ENCODE data around the gene SYCE3. TPM values are rescaled to one million over a fixed set of nuclear protein-coding genes. Genes with fewer than 3 reads are reported as not detected.

SYCE3 gene
- total RNA-seq, 1 experiment from 2014 or later, result not detected

DNA sequence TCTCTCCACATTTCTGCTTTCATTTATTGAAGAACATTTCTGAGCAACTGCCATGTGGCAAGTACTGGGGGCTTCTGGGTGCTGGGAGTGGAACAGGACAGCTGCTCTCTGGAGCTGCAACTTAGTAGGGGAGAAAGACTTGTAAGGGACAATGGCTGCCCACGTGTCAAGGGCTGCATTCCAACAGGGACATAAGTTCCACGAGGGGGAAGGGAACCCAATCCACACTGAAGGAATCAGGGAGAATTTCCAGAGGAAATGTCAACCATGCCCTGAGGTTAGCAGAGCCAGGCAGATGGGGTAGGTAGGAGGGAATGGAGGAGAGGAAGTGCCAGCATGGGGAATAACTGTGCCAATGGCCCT is 39.6 kb upstream of the SYCE3 start:
- H3K27ac ChIP-seq (ENCODE audit: low read depth, low read length, poor library complexity, severe bottlenecking), result no peak overlapping the region
- H3K4me1 ChIP-seq (ENCODE audit: insufficient read depth, low read length, poor library complexity, severe bottlenecking), result no peaks in the 10 kb centered on the region
- intact Hi-C loops (cut with micrococcal nuclease; ENCODE audit: unreplicated experiment), result loop anchor here (10.0 kb wide), 1 partner anchor 58 kb away; the partner anchor contains the start of gene KLHDC7B
- H3K36me3 ChIP-seq (ENCODE audit: insufficient read depth, low read length, poor library complexity, severe bottlenecking), result no peaks in the 10 kb centered on the region
- no peak overlapping the region for H3K4me3 ChIP-seq (ENCODE audit: low read depth, low read length, poor library complexity, severe bottlenecking)
- TF ChIP-seq EZH2 (IDR thresholded peaks at IDR 0.05; ENCODE audit: borderline replicate concordance, low read depth, low read length, poor library complexity, severe bottlenecking), result no peak
- TF ChIP-seq, protein P1, sequence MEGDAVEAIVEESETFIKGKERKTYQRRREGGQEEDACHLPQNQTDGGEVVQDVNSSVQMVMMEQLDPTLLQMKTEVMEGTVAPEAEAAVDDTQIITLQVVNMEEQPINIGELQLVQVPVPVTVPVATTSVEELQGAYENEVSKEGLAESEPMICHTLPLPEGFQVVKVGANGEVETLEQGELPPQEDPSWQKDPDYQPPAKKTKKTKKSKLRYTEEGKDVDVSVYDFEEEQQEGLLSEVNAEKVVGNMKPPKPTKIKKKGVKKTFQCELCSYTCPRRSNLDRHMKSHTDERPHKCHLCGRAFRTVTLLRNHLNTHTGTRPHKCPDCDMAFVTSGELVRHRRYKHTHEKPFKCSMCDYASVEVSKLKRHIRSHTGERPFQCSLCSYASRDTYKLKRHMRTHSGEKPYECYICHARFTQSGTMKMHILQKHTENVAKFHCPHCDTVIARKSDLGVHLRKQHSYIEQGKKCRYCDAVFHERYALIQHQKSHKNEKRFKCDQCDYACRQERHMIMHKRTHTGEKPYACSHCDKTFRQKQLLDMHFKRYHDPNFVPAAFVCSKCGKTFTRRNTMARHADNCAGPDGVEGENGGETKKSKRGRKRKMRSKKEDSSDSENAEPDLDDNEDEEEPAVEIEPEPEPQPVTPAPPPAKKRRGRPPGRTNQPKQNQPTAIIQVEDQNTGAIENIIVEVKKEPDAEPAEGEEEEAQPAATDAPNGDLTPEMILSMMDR (conservative IDR thresholded peaks at IDR 0.05; ENCODE audit: low read depth, low read length), result no peak
- DNase-seq (ENCODE audit: low spot score), result no peak
- CTCF ChIA-PET, result no interaction called here
- POLR2A ChIA-PET (ENCODE audit: low non-redundant PET), result no interaction called here
- H3K9me3 ChIP-seq (ENCODE audit: low read depth, low read length, poor library complexity, severe bottlenecking), result no peaks in the 10 kb centered on the region
- no TSS peak for BruUV-seq (replicated peaks)
- H3K27me3 ChIP-seq (replicated peaks; ENCODE audit: insufficient read depth, low read depth, low read length, poor library complexity), result no peaks in the 10 kb centered on the region

DNA sequence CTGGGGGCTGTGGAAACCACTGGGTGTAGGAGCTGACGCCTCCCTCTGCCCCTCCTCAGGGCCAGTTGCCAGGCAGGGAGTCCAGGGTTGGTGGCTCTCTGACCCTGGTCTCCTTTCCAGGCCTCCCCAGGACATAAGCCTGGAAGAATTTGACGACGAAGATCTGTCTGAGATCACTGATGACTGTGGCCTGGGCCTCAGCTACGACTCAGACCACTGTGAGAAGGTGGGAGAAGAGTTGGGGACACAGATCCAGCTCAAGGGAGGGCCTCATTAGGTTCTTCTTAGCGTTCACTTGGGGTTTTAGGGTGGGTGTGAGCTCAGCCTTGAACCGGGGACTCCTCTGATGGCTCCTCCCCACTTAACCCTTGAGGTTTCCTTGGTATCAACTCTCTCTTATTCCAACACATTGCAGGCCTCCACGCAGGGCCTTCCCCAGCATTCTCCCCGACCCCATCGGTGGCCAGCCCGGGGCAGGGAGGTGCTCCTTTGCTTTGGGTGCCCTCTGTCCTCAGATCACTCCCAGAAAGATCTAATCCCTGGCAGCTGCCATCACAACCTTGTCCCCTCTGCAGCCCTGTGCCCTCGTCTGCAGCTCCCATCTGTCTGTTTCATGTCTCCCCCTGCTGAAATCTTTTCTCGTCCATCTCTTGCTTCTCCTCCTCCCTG is 39.1 kb upstream of the SYCE3 start:
- Histone ChIP-seq H3K4me1 (ENCODE audit: insufficient read depth, low read length, poor library complexity, severe bottlenecking) (no peaks in the 10 kb centered on the region), H3K27me3 (replicated peaks; ENCODE audit: insufficient read depth, low read depth, low read length, poor library complexity) (no peaks in the 10 kb centered on the region), H3K36me3 (ENCODE audit: insufficient read depth, low read length, poor library complexity, severe bottlenecking) (no peaks in the 10 kb centered on the region), H3K27ac (ENCODE audit: low read depth, low read length, poor library complexity, severe bottlenecking) (no peak overlapping the region), H3K4me3 (ENCODE audit: low read depth, low read length, poor library complexity, severe bottlenecking) (no peak overlapping the region), H3K9me3 (ENCODE audit: low read depth, low read length, poor library complexity, severe bottlenecking) (no peaks in the 10 kb centered on the region)
- no peak for DNase-seq (ENCODE audit: low spot score)
- ChIA-PET POLR2A (ENCODE audit: low non-redundant PET) (no interaction called here), CTCF (interaction anchor here (0.5 kb wide), 1 partner anchor 18 kb away, joined by 3 read pairs; no protein-coding TSS in a partner anchor)
- intact Hi-C loops (cut with micrococcal nuclease; ENCODE audit: unreplicated experiment), result loop anchor here (10.0 kb wide), 1 partner anchor 57 kb away; the partner anchor contains the start of gene KLHDC7B
- TF ChIP-seq, protein P1 (conservative IDR thresholded peaks at IDR 0.05; ENCODE audit: low read depth, low read length), result no peak
- TF ChIP-seq EZH2 (IDR thresholded peaks at IDR 0.05; ENCODE audit: borderline replicate concordance, low read depth, low read length, poor library complexity, severe bottlenecking), result no peak
- no TSS peak for BruUV-seq (replicated peaks)

DNA sequence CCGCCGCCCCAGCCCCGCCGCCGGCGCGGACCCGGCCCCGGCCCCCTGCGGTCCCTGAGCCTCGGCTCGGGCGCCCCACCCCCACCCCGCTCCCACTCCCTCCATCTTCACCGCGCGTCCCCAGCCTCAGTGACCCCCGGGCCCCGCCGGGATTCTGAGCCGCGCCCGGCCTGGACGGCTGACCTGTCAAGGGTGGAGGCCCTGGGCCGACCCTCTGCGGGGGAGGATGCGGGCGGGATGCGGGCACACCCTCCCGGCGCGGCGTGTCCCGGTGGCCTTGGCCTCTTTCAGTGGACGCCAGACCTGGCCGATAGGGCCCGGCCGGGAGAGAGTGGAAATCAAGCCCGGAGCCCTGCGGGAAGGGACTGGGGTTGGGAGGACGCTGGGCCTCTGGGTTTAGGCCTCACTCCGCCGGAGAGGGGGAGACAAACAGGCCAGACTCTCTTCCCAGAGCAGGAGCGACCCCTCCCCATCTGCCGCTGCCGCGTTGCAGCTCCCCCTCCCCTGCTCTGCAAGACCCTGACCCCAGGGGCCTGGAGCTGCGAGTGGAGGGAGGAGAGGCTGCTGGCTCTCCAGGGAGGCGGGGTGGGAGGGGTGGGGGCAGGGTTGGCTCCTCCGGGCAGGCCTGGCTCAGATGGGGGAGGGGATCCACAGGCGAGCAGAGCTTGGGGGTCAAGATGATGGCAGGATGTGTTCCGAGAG is 38.4 kb upstream of the SYCE3 start:
- intact Hi-C loops (cut with micrococcal nuclease; ENCODE audit: unreplicated experiment), result loop anchor here (10.0 kb wide), 1 partner anchor 56 kb away; the partner anchor contains the start of gene KLHDC7B
- Histone ChIP-seq H3K36me3 (ENCODE audit: insufficient read depth, low read length, poor library complexity, severe bottlenecking) (no peaks in the 10 kb centered on the region), H3K9me3 (ENCODE audit: low read depth, low read length, poor library complexity, severe bottlenecking) (no peaks in the 10 kb centered on the region), H3K27me3 (replicated peaks; ENCODE audit: insufficient read depth, low read depth, low read length, poor library complexity) (no peaks in the 10 kb centered on the region), H3K27ac (ENCODE audit: low read depth, low read length, poor library complexity, severe bottlenecking) (no peak overlapping the region), H3K4me1 (ENCODE audit: insufficient read depth, low read length, poor library complexity, severe bottlenecking) (no peaks in the 10 kb centered on the region), H3K4me3 (ENCODE audit: low read depth, low read length, poor library complexity, severe bottlenecking) (peak overlapping the region; percentile 51)
- CTCF ChIA-PET, result interaction anchor here (0.5 kb wide), 1 partner anchor 19 kb away, joined by 3 read pairs; no protein-coding TSS in a partner anchor
- TF ChIP-seq, protein P1 (conservative IDR thresholded peaks at IDR 0.05; ENCODE audit: low read depth, low read length), result no peak
- TF ChIP-seq EZH2 (IDR thresholded peaks at IDR 0.05; ENCODE audit: borderline replicate concordance, low read depth, low read length, poor library complexity, severe bottlenecking), result no peak
- BruUV-seq (replicated peaks), result no TSS peak
- POLR2A ChIA-PET (ENCODE audit: low non-redundant PET), result no interaction called here
- no peak for DNase-seq (ENCODE audit: low spot score)
